ENCODE measurements around the gene CUBN.

- TF ChIP-seq EZH2phosphoT487 (IDR thresholded peaks at IDR 0.05; ENCODE audit: insufficient read depth, low read depth) (no peak), EZH2 (IDR thresholded peaks at IDR 0.05; ENCODE audit: insufficient read depth, poor library complexity, severe bottlenecking) (no peak)
Observed at GRCh38 chr10:16847644-16848043, 282.0 kb downstream of the CUBN start.
